DMS 273 (cell line): ENCODE data around the gene TMOD4.
A peak's percentile ranks its signal among the peaks of the same experiment; 100 is the strongest.

ENCODE experiments used
- DNase-seq: peaks from one replicate; lab custom pipeline; 2025; ENCODE audit not compliant: unreplicated experiment; lab: John Stamatoyannopoulos, UW

TMOD4 gene

GRCh38 chr1:151143986-151144385 is 31.8 kb downstream of the TMOD4 start:
- DNase-seq: peak; percentile 94

GRCh38 chr1:151143057-151143435 is 32.7 kb downstream of the TMOD4 start:
- peak; percentile 94 for DNase-seq

GRCh38 chr1:151142411-151143056 is 33.2 kb downstream of the TMOD4 start:
- DNase-seq: peak; percentile 96

GRCh38 chr1:151137789-151138188 is 38.0 kb downstream of the TMOD4 start:
- no peak for DNase-seq

- DNase-seq: no peak
Measured at GRCh38 chr1:151135433-151136385, 40.1 kb downstream of the TMOD4 start.

- DNase-seq: no peak
Measured at GRCh38 chr1:151134991-151135390, 40.8 kb downstream of the TMOD4 start.

GRCh38 chr1:151134396-151134795 is 41.4 kb downstream of the TMOD4 start:
- peak; percentile 93 for DNase-seq

GRCh38 chr1:151133018-151133806 is 42.6 kb downstream of the TMOD4 start:
- DNase-seq: no peak

- DNase-seq: no peak
Measured at GRCh38 chr1:151132335-151133017, 43.3 kb downstream of the TMOD4 start.

- DNase-seq: no peak
Measured at GRCh38 chr1:151131701-151132334, 44.0 kb downstream of the TMOD4 start.

- no peak for DNase-seq
Measured at GRCh38 chr1:151130987-151131586, 44.7 kb downstream of the TMOD4 start.

- no peak for DNase-seq
Measured at GRCh38 chr1:151128800-151129199, 47.0 kb downstream of the TMOD4 start.

GRCh38 chr1:151124763-151125403 is 50.9 kb downstream of the TMOD4 start:
- DNase-seq: no peak
